Stimulated activated naive CD8-positive, alpha-beta T cell treated with anti-CD3 and anti-CD28 coated beads, Interleukin-15, Interleukin-2, amounts not matched to agents 100 ng/mL and 50 ng/mL, for 24 hours (primary cell): ENCODE results near the gene SASH1.

Experiments
- H3K27ac Mint-ChIP-seq: one replicate; pipeline ENCODE4 v1.8.0; 2021; ENCODE audit warnings: mild to moderate bottlenecking, mixed read lengths
- H3K27me3 Mint-ChIP-seq: one replicate; pipeline ENCODE4 v1.8.0; 2021; ENCODE audit warnings: mixed read lengths
- H3K36me3 Mint-ChIP-seq: one replicate; pipeline ENCODE4 v1.8.0; 2021; ENCODE audit warnings: low read depth, mixed read lengths
- H3K4me1 Mint-ChIP-seq: one replicate; pipeline ENCODE4 v1.8.0; 2021; ENCODE audit warnings: low read depth, mixed read lengths
- H3K4me3 Mint-ChIP-seq: one replicate; pipeline ENCODE4 v1.8.0; 2021; ENCODE audit warnings: mild to moderate bottlenecking, mixed read lengths
- H3K9me3 Mint-ChIP-seq: one replicate; pipeline ENCODE4 v1.8.0; 2021; ENCODE audit warnings: mixed read lengths

Gene SASH1

DNA sequence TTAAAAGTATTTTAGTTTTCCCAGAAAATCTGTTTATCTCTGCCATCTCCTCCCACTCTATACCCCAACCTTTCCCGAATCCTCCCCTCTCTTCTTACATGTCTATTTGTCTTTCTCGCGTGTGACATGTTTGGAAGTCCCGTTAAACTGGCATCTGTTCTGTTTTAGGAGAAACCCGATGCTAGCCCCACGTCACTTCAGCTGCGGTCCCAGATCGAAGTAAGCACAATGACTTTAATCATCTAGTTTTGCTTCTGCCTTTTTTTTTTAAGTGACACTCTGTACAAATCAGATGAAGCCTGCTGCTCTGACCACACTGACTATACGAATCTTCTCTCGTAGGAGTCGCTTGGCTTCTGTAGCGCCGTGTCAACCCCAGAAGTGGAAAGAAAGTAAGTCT is 97.4 kb downstream of the SASH1 start:
- no peaks in the 10 kb centered on the region for H3K9me3 Mint-ChIP-seq
- H3K27ac Mint-ChIP-seq = no peak overlapping the region
- H3K27me3 Mint-ChIP-seq = peaks cover 54% of the 10 kb centered on the region
- H3K4me1 Mint-ChIP-seq = peaks cover 12% of the 10 kb centered on the region
- H3K4me3 Mint-ChIP-seq = no peak overlapping the region
- no peaks in the 10 kb centered on the region for H3K36me3 Mint-ChIP-seq

- H3K4me3 Mint-ChIP-seq = no peak overlapping the region
- H3K27me3 Mint-ChIP-seq = peaks cover 48% of the 10 kb centered on the region
- H3K36me3 Mint-ChIP-seq = no peaks in the 10 kb centered on the region
- peaks cover 12% of the 10 kb centered on the region for H3K4me1 Mint-ChIP-seq
- H3K9me3 Mint-ChIP-seq = no peaks in the 10 kb centered on the region
- no peak overlapping the region for H3K27ac Mint-ChIP-seq
Observed at GRCh38 chr6:148440877-148441453, 98.3 kb downstream of the SASH1 start.

DNA sequence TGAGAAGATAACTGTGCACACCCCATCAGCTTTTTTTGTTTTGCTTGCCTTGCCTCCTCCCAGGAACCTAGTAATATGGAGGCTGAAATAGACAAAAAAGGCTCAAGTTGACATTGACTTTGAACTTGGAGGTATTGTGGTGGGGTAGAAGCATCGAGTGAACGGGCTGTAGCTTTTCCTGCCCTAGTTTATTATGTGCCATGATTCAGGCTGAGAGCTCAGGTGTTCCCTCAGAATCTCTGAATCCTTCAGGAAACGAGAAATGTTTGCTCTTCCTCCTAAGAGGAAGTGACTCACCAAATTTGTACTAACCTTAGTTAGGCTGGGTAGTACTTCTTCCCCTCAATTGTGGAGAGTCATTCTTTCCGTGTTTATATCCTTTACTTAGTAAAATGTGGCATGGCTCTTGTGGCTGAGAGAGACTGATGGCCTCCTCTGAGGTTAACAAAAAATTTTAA is 98.8 kb downstream of the SASH1 start:
- Mint-ChIP-seq H3K27ac (no peak overlapping the region), H3K9me3 (no peaks in the 10 kb centered on the region), H3K36me3 (no peaks in the 10 kb centered on the region), H3K4me1 (peaks cover 12% of the 10 kb centered on the region), H3K4me3 (peak overlapping the region; percentile 1), H3K27me3 (peaks cover 48% of the 10 kb centered on the region)

DNA sequence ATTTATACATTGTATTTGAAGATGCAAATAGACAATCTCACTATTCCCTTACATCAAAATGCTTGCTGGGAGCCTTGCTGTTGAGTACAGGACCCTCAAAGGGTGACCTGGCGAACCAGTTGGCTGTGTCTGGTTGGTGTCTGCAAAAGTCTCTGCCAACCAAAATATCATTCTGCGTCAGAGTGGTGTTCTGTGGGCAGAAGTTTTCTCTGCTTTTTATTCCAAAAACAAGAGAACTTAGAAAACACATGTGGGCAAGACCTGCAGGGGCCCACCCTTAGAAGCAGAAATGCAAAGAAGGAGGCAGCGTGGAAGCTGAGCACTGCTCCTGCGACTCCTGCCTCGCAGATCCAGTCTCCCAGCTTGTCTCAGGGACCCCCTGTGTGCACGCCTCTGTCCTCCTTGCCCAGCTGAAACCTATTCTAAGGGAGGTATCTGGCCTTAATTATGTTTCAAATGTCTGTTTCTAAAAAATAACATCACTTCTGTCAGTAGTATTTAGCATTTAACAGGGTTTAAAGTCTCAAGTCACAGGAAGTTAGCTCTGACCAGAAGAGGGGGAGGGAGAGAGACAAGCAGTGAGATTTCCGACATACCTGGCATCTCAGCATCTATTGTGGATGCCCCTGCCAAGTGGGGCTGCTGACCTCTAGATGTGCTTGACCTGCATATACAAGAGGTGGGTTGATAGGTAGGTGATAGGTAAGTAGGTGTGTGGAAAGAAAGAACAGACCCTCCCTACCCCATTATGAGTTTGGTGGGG is 101.3 kb downstream of the SASH1 start:
- no peaks in the 10 kb centered on the region for H3K36me3 Mint-ChIP-seq

DNA sequence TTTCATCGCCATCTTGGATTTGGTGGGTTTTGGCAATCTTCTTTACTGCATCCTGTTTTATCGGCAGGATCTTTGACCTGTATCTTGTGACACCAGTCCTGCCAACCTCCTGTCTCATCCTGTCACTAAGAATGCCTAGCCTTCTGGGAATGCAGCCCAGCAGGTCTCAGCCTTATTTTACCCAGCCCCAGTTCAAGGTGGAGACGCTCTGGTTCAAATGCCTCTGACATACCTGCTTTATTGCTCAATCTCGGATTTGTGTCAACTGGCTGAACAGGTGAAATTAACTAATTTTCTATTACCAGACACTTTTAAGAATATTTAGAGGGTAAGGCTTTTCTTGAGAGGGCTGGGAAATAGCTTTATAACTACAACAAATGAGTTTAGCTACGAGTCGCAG is 102.5 kb downstream of the SASH1 start:
- Mint-ChIP-seq H3K4me3 (no peak overlapping the region), H3K27ac (no peak overlapping the region), H3K9me3 (no peaks in the 10 kb centered on the region), H3K36me3 (no peaks in the 10 kb centered on the region), H3K27me3 (peaks cover 43% of the 10 kb centered on the region), H3K4me1 (peaks cover 19% of the 10 kb centered on the region)

More for the DNA sequence above, 101.3 kb downstream of the SASH1 start:
- Mint-ChIP-seq H3K9me3 (no peaks in the 10 kb centered on the region), H3K4me1 (peaks cover 19% of the 10 kb centered on the region), H3K27me3 (peaks cover 44% of the 10 kb centered on the region), H3K27ac (no peak overlapping the region), H3K4me3 (no peak overlapping the region)

DNA sequence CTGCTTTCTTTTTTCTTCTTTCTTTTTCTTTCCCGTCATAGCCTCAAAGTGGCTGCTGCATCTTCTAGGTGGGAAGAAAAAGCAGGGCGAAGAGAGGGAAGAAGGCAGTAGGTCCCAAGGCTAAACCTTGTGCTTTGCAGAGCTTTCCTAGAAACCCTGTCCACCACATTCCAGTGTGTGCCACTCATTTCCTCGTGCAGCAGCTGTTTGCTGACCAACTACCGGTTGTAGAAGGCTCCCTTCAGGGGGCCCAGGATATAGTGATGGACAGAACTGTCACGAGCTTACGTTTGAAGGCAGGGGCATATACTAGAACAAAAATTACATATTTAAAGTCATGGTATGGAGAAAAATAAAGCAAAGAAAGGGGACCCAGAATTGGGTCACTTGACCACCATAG is 103.0 kb downstream of the SASH1 start:
- no peak overlapping the region for H3K4me3 Mint-ChIP-seq
- peaks cover 19% of the 10 kb centered on the region for H3K4me1 Mint-ChIP-seq
- peaks cover 41% of the 10 kb centered on the region for H3K27me3 Mint-ChIP-seq
- H3K9me3 Mint-ChIP-seq = no peaks in the 10 kb centered on the region
- no peak overlapping the region for H3K27ac Mint-ChIP-seq
- H3K36me3 Mint-ChIP-seq = no peaks in the 10 kb centered on the region

- Mint-ChIP-seq H3K27ac (no peak overlapping the region), H3K36me3 (no peaks in the 10 kb centered on the region), H3K4me3 (no peak overlapping the region), H3K27me3 (peaks cover 38% of the 10 kb centered on the region), H3K9me3 (no peaks in the 10 kb centered on the region), H3K4me1 (peaks cover 12% of the 10 kb centered on the region)
Observed at GRCh38 chr6:148446681-148447080, 104.0 kb downstream of the SASH1 start.

DNA sequence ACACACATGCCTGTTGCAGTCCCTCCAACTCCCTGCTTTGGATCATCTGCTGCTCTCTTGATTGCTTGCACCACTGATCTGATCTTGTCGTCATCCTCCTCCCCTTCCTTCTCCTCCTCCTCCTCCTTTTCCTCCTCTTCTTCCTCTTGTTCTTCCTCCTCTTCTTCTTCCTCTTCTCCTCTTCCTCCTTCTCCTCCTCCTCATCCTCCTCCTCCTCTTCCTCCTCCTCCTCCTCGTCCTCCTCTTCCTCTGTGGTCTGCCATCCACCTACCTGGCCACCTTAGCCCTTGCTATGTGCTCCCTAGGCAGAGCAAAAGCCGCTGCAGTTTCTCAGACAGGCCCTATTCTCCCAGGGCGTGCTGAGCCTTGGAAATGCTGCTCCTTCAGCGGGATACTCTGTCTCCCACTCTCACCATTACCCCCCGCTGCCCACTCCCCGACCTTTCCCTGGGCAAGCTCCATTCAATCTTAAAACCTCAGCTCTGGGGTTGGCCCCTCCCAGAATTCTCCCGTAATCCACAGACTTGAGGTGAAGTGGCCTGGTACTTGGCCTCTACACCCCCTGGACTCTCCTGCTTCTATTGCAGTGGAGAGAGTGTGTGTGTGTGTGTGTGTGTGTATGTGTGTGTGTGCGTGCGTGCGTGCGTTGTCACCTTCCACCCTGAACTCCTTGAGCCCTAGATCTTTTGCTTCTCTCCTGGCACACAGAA is 105.0 kb downstream of the SASH1 start:
- Mint-ChIP-seq H3K36me3 (no peaks in the 10 kb centered on the region), H3K27me3 (peaks cover 43% of the 10 kb centered on the region), H3K4me3 (no peak overlapping the region), H3K9me3 (no peaks in the 10 kb centered on the region), H3K4me1 (peaks cover 12% of the 10 kb centered on the region), H3K27ac (no peak overlapping the region)

GRCh38 chr6:148448369-148449012 is 105.9 kb downstream of the SASH1 start:
- no peak overlapping the region for H3K27ac Mint-ChIP-seq
- no peaks in the 10 kb centered on the region for H3K9me3 Mint-ChIP-seq
- H3K27me3 Mint-ChIP-seq = peaks cover 41% of the 10 kb centered on the region
- peaks cover 12% of the 10 kb centered on the region for H3K4me1 Mint-ChIP-seq
- no peaks in the 10 kb centered on the region for H3K36me3 Mint-ChIP-seq
- no peak overlapping the region for H3K4me3 Mint-ChIP-seq

- Mint-ChIP-seq H3K27ac (no peak overlapping the region), H3K4me3 (no peak overlapping the region), H3K27me3 (peaks cover 29% of the 10 kb centered on the region), H3K36me3 (no peaks in the 10 kb centered on the region), H3K9me3 (no peaks in the 10 kb centered on the region), H3K4me1 (peaks cover 12% of the 10 kb centered on the region)
Observed at GRCh38 chr6:148450866-148451265, 108.2 kb downstream of the SASH1 start.

DNA sequence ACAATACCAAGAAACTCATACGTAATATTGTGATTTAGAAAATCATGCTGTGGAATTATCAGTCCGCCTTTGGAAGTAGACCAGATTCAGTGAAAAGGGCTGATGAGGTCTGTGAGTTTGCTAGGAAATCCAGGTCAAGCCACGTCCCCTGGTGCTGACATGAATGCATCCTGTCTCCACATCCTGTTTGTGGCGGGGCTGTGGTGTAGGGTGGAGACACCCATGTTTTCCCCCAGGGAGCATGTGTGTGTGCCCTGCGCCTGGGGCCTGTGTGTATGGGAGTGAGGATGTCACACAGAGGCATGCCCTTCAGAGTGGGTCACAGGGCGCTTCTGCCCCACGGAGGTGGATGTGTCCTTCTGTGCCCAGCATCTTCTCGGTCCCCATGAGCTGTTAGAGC is 109.1 kb downstream of the SASH1 start:
- no peaks in the 10 kb centered on the region for H3K9me3 Mint-ChIP-seq
- H3K27ac Mint-ChIP-seq = no peak overlapping the region
- H3K4me1 Mint-ChIP-seq = peaks cover 12% of the 10 kb centered on the region
- no peak overlapping the region for H3K4me3 Mint-ChIP-seq
- peaks cover 26% of the 10 kb centered on the region for H3K27me3 Mint-ChIP-seq
- H3K36me3 Mint-ChIP-seq = no peaks in the 10 kb centered on the region

GRCh38 chr6:148452876-148453275 is 110.2 kb downstream of the SASH1 start:
- Mint-ChIP-seq H3K27me3 (peaks cover 22% of the 10 kb centered on the region), H3K36me3 (no peaks in the 10 kb centered on the region), H3K4me3 (no peak overlapping the region), H3K27ac (no peak overlapping the region), H3K4me1 (peaks cover 18% of the 10 kb centered on the region), H3K9me3 (no peaks in the 10 kb centered on the region)

GRCh38 chr6:148453906-148454305 is 111.3 kb downstream of the SASH1 start:
- Mint-ChIP-seq H3K27me3 (peaks cover 12% of the 10 kb centered on the region), H3K4me3 (no peak overlapping the region), H3K36me3 (no peaks in the 10 kb centered on the region), H3K9me3 (no peaks in the 10 kb centered on the region), H3K27ac (no peak overlapping the region), H3K4me1 (peaks cover 11% of the 10 kb centered on the region)

- Mint-ChIP-seq H3K36me3 (no peaks in the 10 kb centered on the region), H3K27me3 (peaks cover 9% of the 10 kb centered on the region), H3K27ac (no peak overlapping the region), H3K4me1 (peaks cover 11% of the 10 kb centered on the region), H3K4me3 (no peak overlapping the region), H3K9me3 (no peaks in the 10 kb centered on the region)
Observed at GRCh38 chr6:148455225-148455624, 112.6 kb downstream of the SASH1 start.
